HG03060 (cell line): Measurements from ENCODE around the gene NAT9.

Experiments used
- ATAC-seq: cut with Tn5 transposase; IDR thresholded peaks from one replicate; pipeline ENCODE4 v1.9.1; 2021; ENCODE audit warnings: low read depth, moderate number of reproducible peaks; ENCODE audit not compliant: unreplicated experiment

The NAT9 gene

GRCh38 chr17:74733365-74734122 lies 42.6 kb downstream of the NAT9 start:
- no peak for ATAC-seq

GRCh38 chr17:74732042-74732867 lies 43.9 kb downstream of the NAT9 start:
- ATAC-seq, result no peak

- no peak for ATAC-seq
Measured at GRCh38 chr17:74731347-74731605, 44.9 kb downstream of the NAT9 start.

GRCh38 chr17:74730491-74731346 lies 45.4 kb downstream of the NAT9 start:
- ATAC-seq, result no peak

GRCh38 chr17:74729866-74730265 lies 46.3 kb downstream of the NAT9 start:
- no peak for ATAC-seq

GRCh38 chr17:74729368-74729767 lies 46.8 kb downstream of the NAT9 start:
- ATAC-seq, result no peak

GRCh38 chr17:74728702-74729075 lies 47.5 kb downstream of the NAT9 start:
- ATAC-seq, result no peak

- ATAC-seq, result no peak
Measured at GRCh38 chr17:74728033-74728701, 48.0 kb downstream of the NAT9 start.

- no peak for ATAC-seq
Measured at GRCh38 chr17:74725111-74725510, 51.0 kb downstream of the NAT9 start.

GRCh38 chr17:74723891-74724290 lies 52.3 kb downstream of the NAT9 start:
- no peak for ATAC-seq

GRCh38 chr17:74722782-74723181 lies 53.4 kb downstream of the NAT9 start:
- no peak for ATAC-seq
